Kidney epithelial cell (primary cell): ENCODE data around the gene ZNF277. TPM values are rescaled to one million over a fixed set of nuclear protein-coding genes. Genes with fewer than 3 reads are reported as not detected.

Experiments used
- DNase-seq: peaks from one replicate; pipeline ENCODE4 v3.0.0-alpha.2; 2010; ENCODE audit warnings: low read depth
- H3K27me3 ChIP-seq: 2 replicates; pipeline ENCODE4 v1.6.0; 2011; ENCODE audit warnings: low read length; ENCODE audit not compliant: control insufficient read depth, insufficient read depth
- H3K36me3 ChIP-seq: 2 replicates; pipeline ENCODE4 v1.5.1; 2011; ENCODE audit warnings: low read length; ENCODE audit not compliant: control insufficient read depth, insufficient read depth
- H3K4me3 ChIP-seq: 2 replicates; pipeline ENCODE4 v1.5.1; 2011; ENCODE audit warnings: low read depth, mild to moderate bottlenecking, control low read depth, low read length
- total RNA-seq: library from RNA; depleted of rRNA; stranded (reverse); fragments of >200 nt; gene quantifications from 2 replicates; pipeline ENCODE4 v1.2.3, GENCODE V29; 2015
- TF ChIP-seq, protein P1 (sequence below): IDR thresholded peaks from 2 replicates; pipeline ENCODE4 v1.5.1; 2011; ENCODE audit warnings: mild to moderate bottlenecking, moderate library complexity, low read length, control low read depth, inconsistent platforms; ENCODE audit not compliant: insufficient read depth, poor library complexity, severe bottlenecking

Gene ZNF277
- total RNA-seq, 1 donor from 2014 or later: 34.6 TPM

DNA sequence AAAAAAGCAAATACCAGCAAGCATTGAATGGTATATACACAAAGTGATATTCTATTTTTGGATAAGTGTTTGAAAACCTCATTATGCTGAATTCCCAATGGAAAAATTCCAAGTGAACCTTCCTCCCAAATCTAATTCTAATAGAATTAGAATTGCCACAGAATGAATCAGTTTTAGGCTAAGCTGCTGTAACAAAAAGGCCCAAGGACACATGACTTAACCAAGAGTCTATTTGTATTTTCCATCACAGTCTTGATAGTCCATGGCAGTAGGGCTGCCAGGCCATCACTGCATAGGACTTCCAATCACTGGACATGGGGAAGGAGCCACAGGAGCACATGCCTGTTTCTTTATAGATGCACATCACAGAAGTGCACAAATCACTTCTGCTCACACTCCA is 152.6 kb downstream of the ZNF277 start:
- TF ChIP-seq, protein P1, sequence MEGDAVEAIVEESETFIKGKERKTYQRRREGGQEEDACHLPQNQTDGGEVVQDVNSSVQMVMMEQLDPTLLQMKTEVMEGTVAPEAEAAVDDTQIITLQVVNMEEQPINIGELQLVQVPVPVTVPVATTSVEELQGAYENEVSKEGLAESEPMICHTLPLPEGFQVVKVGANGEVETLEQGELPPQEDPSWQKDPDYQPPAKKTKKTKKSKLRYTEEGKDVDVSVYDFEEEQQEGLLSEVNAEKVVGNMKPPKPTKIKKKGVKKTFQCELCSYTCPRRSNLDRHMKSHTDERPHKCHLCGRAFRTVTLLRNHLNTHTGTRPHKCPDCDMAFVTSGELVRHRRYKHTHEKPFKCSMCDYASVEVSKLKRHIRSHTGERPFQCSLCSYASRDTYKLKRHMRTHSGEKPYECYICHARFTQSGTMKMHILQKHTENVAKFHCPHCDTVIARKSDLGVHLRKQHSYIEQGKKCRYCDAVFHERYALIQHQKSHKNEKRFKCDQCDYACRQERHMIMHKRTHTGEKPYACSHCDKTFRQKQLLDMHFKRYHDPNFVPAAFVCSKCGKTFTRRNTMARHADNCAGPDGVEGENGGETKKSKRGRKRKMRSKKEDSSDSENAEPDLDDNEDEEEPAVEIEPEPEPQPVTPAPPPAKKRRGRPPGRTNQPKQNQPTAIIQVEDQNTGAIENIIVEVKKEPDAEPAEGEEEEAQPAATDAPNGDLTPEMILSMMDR: no peak
- Histone ChIP-seq H3K36me3 (no peaks in the 10 kb centered on the region), H3K27me3 (no peaks in the 10 kb centered on the region), H3K4me3 (no peak overlapping the region)
- DNase-seq: no peak

DNA sequence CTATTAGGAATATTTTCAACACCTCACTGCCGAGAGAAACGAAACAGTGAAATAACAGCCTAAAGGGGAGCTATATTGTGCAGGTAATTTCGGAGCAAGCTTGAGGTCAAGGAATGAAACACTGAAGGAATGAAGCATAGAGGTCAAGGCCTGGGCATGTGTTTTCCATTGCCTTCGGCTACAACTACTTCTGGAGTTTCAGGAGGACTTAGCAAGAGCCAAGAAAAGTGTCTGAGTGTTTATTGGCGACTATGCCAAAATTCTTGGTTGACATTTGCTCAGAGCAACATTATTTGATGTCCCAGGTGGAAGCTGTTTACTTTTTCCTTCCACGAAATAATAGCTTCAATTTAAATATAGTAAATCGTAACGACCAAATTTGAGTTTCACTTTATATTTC is 154.2 kb downstream of the ZNF277 start:
- TF ChIP-seq, protein P1: no peak
- Histone ChIP-seq H3K27me3 (no peaks in the 10 kb centered on the region), H3K4me3 (no peak overlapping the region), H3K36me3 (no peaks in the 10 kb centered on the region)
- DNase-seq: no peak

DNA sequence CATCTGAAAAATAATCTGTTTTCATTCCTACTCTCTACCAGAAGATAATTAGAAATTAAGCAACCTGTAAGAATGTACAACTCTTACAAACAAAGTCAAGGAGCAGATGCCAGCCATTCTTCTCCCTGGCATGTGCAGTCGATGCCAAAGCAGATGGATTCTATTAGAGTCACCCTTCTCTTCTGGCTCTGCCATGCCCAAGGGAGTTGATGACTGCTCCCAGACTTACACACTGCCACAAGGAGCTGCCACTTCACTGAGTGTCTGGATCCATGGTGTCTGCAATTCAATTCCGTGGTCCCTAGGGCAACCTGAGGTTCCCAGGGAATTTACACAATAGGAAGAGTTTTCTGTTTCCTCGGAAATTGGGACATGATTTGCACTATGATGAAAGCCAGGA is 154.7 kb downstream of the ZNF277 start:
- Histone ChIP-seq H3K27me3 (no peaks in the 10 kb centered on the region), H3K4me3 (no peak overlapping the region), H3K36me3 (no peaks in the 10 kb centered on the region)
- no peak for DNase-seq
- TF ChIP-seq, protein P1: no peak

DNA sequence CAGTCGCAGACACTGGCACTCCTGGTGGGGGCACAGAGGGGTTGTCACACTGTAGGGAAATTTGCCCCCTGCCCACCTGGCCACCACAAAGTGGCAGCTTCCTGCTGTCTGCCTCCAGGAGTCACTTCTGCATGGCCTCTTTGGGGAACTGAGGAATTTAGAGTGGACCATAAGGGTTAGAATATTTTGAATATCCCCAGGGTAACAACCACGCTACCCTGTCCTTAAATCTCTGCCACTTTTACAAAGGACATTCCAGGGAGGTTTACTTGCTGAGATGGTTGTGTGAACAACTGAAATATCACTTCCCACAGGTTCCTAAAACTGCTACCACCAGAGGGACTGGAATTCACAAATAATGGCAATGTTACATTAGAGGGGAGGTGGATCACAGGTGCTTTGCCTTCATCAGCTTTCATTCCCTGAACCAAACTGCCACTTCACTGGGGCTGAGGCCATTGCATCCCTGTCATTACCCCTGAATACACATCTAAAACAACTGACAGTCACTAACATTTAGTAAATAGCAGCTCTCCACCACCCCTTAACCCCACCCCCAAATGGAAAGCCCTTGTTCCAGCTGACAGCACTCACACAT is 155.7 kb downstream of the ZNF277 start:
- TF ChIP-seq, protein P1: no peak
- DNase-seq: no peak
- no peaks in the 10 kb centered on the region for H3K36me3 ChIP-seq
- H3K4me3 ChIP-seq: no peak overlapping the region
- no peaks in the 10 kb centered on the region for H3K27me3 ChIP-seq

DNA sequence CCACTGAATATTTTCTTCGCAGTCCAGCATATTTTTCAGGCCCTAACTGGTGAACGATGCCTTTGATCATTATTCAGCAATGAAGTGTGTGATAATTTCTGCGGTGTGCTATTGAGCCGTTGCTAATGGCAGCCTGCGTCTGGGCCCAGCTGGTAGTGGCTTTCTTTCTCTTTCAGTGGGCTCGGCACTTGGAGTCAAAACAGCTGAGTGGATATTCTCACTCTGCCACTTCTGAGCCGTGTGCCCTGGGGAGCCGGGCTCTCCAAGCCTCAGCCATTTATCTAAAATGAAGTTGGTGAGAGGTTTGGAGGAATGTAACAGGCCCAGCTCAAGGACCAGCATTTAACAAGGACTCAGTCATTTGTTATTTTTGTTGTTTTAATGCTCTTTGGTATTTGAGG is 156.2 kb downstream of the ZNF277 start:
- H3K4me3 ChIP-seq: no peak overlapping the region
- no peaks in the 10 kb centered on the region for H3K36me3 ChIP-seq
- TF ChIP-seq, protein P1: no peak
- no peak for DNase-seq
- no peaks in the 10 kb centered on the region for H3K27me3 ChIP-seq

DNA sequence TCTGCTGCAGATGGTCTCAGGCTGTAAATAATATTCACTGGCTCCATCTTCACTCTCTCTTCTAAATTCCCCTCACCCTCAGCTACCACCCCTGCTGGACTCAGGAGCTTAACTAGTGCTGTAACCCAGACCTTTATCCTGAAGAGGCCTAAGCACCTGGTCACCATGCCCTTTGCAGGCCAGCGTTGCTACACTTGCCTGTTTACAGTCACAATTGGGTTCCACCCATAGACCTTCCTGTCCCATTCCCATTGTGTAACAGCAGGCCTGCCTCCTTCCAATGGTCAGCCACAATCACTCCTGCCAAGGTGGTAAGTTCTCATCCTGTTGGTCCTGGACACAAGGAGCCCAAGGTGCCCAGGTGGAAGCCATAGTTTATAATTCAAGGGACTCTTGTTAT is 157.9 kb downstream of the ZNF277 start:
- H3K4me3 ChIP-seq: no peak overlapping the region
- DNase-seq: no peak
- TF ChIP-seq, protein P1: no peak
- no peaks in the 10 kb centered on the region for H3K36me3 ChIP-seq
- H3K27me3 ChIP-seq: no peaks in the 10 kb centered on the region
